K562 (cell line): Measurements from ENCODE around the gene PAIP1. TPM values are rescaled to one million over a fixed set of nuclear protein-coding genes. Genes with fewer than 3 reads are reported as not detected.
A peak's percentile ranks its signal among the peaks of the same experiment; 100 is the strongest.

ENCODE experiments used
- ARID2 ChIP-seq: fragments of 450-650 bp; IDR thresholded peaks from 2 replicates; pipeline ENCODE4 v1.6.1; 2017; ENCODE audit warnings: antibody characterized with exemption, mild to moderate bottlenecking
- BRD9 ChIP-seq: fragments of 450-650 bp; IDR thresholded peaks from 2 replicates; pipeline ENCODE4 v1.6.1; 2018; ENCODE audit warnings: low read depth; ENCODE audit not compliant: partially characterized antibody
- CBX2 ChIP-seq: fragments of 200-600 bp; sonication (generic); IDR thresholded peaks from one replicate; pipeline ENCODE4 v1.6.1; 2012; ENCODE audit warnings: mild to moderate bottlenecking, low read length, inconsistent platforms; ENCODE audit not compliant: insufficient read depth, poor library complexity, severe bottlenecking
- E4F1 ChIP-seq: fragments of 250-450 bp; sonication (Bioruptor Pico); IDR thresholded peaks from 2 replicates; pipeline ENCODE4 v1.5.0; 2021; ENCODE audit warnings: mild to moderate bottlenecking, borderline replicate concordance
- EHMT2 ChIP-seq: fragments of 450-650 bp; IDR thresholded peaks from 2 replicates; pipeline ENCODE4 v1.6.1; 2018; ENCODE audit warnings: antibody characterized with exemption
- ETS1 ChIP-seq: conservative IDR thresholded peaks from 2 replicates; pipeline ENCODE4 v1.6.1; 2011; ENCODE audit warnings: low read depth, mild to moderate bottlenecking, low read length; ENCODE audit not compliant: control insufficient read depth
- FOS ChIP-seq: IDR thresholded peaks from 3 replicates; pipeline ENCODE4 v1.6.1; 2011; ENCODE audit not compliant: insufficient read length; ENCODE audit errors: extremely low read depth
- JUND ChIP-seq, 2 experiments: IDR thresholded peaks; 2 replicates in 1 of 2; 3 replicates in 1 of 2; pipeline ENCODE4 v1.6.1; 2011; ENCODE audit warnings: borderline replicate concordance in 2 of 2, low read depth in 2 of 2, low read length in 2 of 2, improper control_type of control experiment in 1 of 2, missing biosample characterization in 1 of 2, missing genetic modification characterization in 1 of 2, missing genetic modification reagents in 1 of 2
- KAT7 ChIP-seq: sonication (generic); formaldehyde crosslinking; IDR thresholded peaks from 2 replicates; pipeline ENCODE4 v1.8.0; 2022; ENCODE audit warnings: missing genetic modification reagents, mild to moderate bottlenecking, borderline replicate concordance
- MXD1 ChIP-seq: fragments of 250-450 bp; sonication (Bioruptor Pico); IDR thresholded peaks from 2 replicates; pipeline ENCODE4 v1.8.0; 2021; ENCODE audit warnings: borderline replicate concordance, mild to moderate bottlenecking, moderate library complexity; ENCODE audit not compliant: poor library complexity, severe bottlenecking
- NFE2L1 ChIP-seq: fragments of 450-650 bp; IDR thresholded peaks from 2 replicates; pipeline ENCODE4 v1.6.1; 2016; ENCODE audit warnings: missing genetic modification characterization, low read depth, mild to moderate bottlenecking, missing compliant biosample characterization, moderate library complexity, borderline replicate concordance
- NFRKB ChIP-seq: fragments of 450-650 bp; IDR thresholded peaks from 2 replicates; pipeline ENCODE4 v1.6.1; 2016; ENCODE audit warnings: low read depth
- PHB ChIP-seq: fragments of 250-450 bp; sonication (Bioruptor Pico); IDR thresholded peaks from 2 replicates; pipeline ENCODE4 v1.5.0; 2021
- RB1 ChIP-seq: fragments of 450-650 bp; IDR thresholded peaks from 2 replicates; pipeline ENCODE4 v1.6.1; 2017; ENCODE audit warnings: low read depth, mild to moderate bottlenecking
- ZHX1 ChIP-seq: fragments of 150-350 bp; conservative IDR thresholded peaks from 2 replicates; pipeline ENCODE4 v1.6.1; 2014; ENCODE audit warnings: low read length
- ZNF232 ChIP-seq: sonication (generic); formaldehyde crosslinking; IDR thresholded peaks from 2 replicates; pipeline ENCODE4 v1.8.0; 2022; ENCODE audit warnings: mild to moderate bottlenecking, missing genetic modification reagents
- ZNF57 ChIP-seq: fragments of 450-650 bp; formaldehyde crosslinking; IDR thresholded peaks from 2 replicates; pipeline ENCODE4 v1.4.0; 2020; ENCODE audit warnings: mild to moderate bottlenecking, moderate library complexity
- polyA plus RNA-seq, 8 experiments: library from polyadenylated mRNA; depleted of rRNA in 4 of 8; stranded (reverse) in 5 of 8; unstranded in 3 of 8; fragments of >200 nt; fragmentation: Nextera tagmentation in 2 of 8; fragmentation: Illumina TruSeq in 1 of 8; extraction: Ambion mirVana in 2 of 8; extraction: Trizol in 1 of 8; gene quantifications; 2 replicates each; pipeline versions ENCODE4 v1.2.1 to v1.2.3, GENCODE V29; 2011 to 2014; ENCODE audit warnings: inconsistent platforms in 1 of 8, missing spikeins in 1 of 8
- total RNA-seq, 7 experiments: library from RNA; depleted of rRNA in 6 of 7; stranded (reverse); fragments of >200 nt in 6 of 7; fragmentation: Illumina TruSeq in 2 of 7; extraction: Trizol in 2 of 7; gene quantifications; 2 replicates each; pipeline versions ENCODE4 v1.2.1 to v1.2.3, GENCODE V29; 2011 to 2021; ENCODE audit warnings: low replicate concordance in 1 of 7
- TF ChIP-seq, protein P1 (sequence below): fragments of 450-650 bp; formaldehyde crosslinking; IDR thresholded peaks from 2 replicates; pipeline ENCODE4 v1.4.0; 2020; ENCODE audit warnings: mild to moderate bottlenecking, moderate library complexity

The PAIP1 gene
- total and polyA plus RNA-seq, 9 of the 15 experiments (the other 6 are each of a cell fraction or from before 2014, with no cell fraction given), result 51.7 to 181 (median 102) TPM

GRCh38 chr5:43484106-43484849 is 72.6 kb downstream of the PAIP1 start (continued):
- TF ChIP-seq E4F1 (CRISPR knock-in tag), result no peak
- TF ChIP-seq EHMT2, result no peak
- TF ChIP-seq KAT7 (CRISPR knock-in tag), result peak; percentile 89; the same call in 1 of the 2 replicates
- TF ChIP-seq MXD1 (CRISPR knock-in tag), result no peak
- TF ChIP-seq PHB (CRISPR knock-in tag), result no peak
- no peak for TF ChIP-seq NFE2L1 (tag)
- TF ChIP-seq, protein P1, sequence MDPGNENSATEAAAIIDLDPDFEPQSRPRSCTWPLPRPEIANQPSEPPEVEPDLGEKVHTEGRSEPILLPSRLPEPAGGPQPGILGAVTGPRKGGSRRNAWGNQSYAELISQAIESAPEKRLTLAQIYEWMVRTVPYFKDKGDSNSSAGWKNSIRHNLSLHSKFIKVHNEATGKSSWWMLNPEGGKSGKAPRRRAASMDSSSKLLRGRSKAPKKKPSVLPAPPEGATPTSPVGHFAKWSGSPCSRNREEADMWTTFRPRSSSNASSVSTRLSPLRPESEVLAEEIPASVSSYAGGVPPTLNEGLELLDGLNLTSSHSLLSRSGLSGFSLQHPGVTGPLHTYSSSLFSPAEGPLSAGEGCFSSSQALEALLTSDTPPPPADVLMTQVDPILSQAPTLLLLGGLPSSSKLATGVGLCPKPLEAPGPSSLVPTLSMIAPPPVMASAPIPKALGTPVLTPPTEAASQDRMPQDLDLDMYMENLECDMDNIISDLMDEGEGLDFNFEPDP (CRISPR knock-in tag), result 0 out of 2 replicates have a peak, but pooled peaks have one; percentile 6
- TF ChIP-seq JUND (IDR thresholded peaks at IDR 0.05; ENCODE audit: borderline replicate concordance, low read depth, low read length), result 0 out of 2 replicates have a peak, but pooled peaks have one; percentile 29
- no peak; the same call in 2 of the 3 replicates for TF ChIP-seq JUND (tag; IDR thresholded peaks at IDR 0.05; ENCODE audit: borderline replicate concordance, low read depth, low read length)
- no peak for TF ChIP-seq ARID2
- no peak; the same call in 1 of the 2 replicates for TF ChIP-seq NFRKB
- TF ChIP-seq ZNF232, result no peak
- no peak; the same call in 1 of the 2 replicates for TF ChIP-seq ETS1
- TF ChIP-seq ZNF57 (CRISPR knock-in tag), result no peak
- TF ChIP-seq RB1, result peak; percentile 35
- no peak for TF ChIP-seq FOS
- no peak for TF ChIP-seq ZHX1
- TF ChIP-seq BRD9, result peak; percentile 92
- no peak for TF ChIP-seq CBX2
